HFF-Myc (cell line): Measurements from ENCODE around the gene EME2.
"Not testable (repeated sequence)": the region's sequence is repeated elsewhere in the genome, so short reads cannot be mapped to it uniquely, and the experiment has no call there.

ENCODE experiments used
- DNase-seq: peaks from one replicate; pipeline ENCODE4 v3.0.0-alpha.2; 2011; ENCODE audit warnings: low read depth; ENCODE audit errors: extremely low read depth
- H3K4me3 ChIP-seq: replicated peaks from 2 replicates; pipeline ENCODE4 v1.5.1; 2011; ENCODE audit warnings: low read depth, mild to moderate bottlenecking, control low read depth, low read length
- CTCF ChIP-seq: IDR thresholded peaks from 2 replicates; pipeline ENCODE4 v1.5.1; 2012; ENCODE audit warnings: mild to moderate bottlenecking, low read depth, low read length, control low read depth; ENCODE audit errors: missing control alignments

Gene EME2

GRCh38 chr16:1791943-1792812 lies 19.6 kb downstream of the EME2 start:
- no peak for TF ChIP-seq CTCF
- no peak overlapping the region for H3K4me3 ChIP-seq
- no peak for DNase-seq

- TF ChIP-seq CTCF: no peak
- H3K4me3 ChIP-seq: no peak overlapping the region
- DNase-seq: no peak
Measured at GRCh38 chr16:1792836-1793577, 20.4 kb downstream of the EME2 start.

- no peak for DNase-seq
- no peak for TF ChIP-seq CTCF
- no peak within 1 kb of the TSS for H3K4me3 ChIP-seq
Measured at GRCh38 chr16:1793578-1794220, 21.1 kb downstream of the EME2 start, which contains the start of gene IGFALS. Gene IGFALS (minus strand): TSS chr16:1793705. CDS start chr16:1793652, 53 bp downstream.

DNA sequence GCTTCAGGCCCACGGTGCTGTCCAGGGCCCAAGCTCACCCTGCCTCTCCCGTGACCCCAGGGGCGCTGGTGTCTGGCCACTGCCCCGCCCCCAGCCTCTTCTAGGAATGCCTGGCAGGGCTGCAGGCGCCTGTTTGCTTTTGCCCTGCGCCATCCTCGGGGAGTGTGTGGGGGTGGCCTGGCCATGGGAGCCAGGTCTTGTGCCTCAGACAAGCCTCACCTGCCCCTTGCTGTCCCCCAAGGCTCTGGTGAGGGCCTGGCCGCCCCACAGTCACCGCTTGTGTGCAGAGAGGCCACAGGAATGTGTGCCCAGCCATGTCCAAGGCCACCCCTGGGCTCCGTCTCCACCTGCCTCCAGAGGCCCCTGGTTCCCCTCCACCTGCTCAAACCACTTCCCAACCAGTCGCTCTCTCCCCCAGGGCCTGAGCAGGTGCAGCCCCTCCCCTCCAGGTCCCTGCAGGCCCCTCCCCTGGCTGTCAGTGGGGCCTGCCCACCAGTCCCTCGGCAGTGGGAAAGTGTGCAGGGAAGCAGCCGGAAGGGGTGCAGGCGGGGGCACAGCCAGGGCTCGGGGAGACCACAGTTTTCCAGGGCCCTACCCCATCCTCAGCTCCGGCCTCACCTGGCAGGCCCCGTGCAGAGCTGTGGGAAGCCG lies 21.7 kb downstream of the EME2 start:
- no peak for DNase-seq
- no peak for TF ChIP-seq CTCF
- H3K4me3 ChIP-seq: no peak overlapping the region

DNA sequence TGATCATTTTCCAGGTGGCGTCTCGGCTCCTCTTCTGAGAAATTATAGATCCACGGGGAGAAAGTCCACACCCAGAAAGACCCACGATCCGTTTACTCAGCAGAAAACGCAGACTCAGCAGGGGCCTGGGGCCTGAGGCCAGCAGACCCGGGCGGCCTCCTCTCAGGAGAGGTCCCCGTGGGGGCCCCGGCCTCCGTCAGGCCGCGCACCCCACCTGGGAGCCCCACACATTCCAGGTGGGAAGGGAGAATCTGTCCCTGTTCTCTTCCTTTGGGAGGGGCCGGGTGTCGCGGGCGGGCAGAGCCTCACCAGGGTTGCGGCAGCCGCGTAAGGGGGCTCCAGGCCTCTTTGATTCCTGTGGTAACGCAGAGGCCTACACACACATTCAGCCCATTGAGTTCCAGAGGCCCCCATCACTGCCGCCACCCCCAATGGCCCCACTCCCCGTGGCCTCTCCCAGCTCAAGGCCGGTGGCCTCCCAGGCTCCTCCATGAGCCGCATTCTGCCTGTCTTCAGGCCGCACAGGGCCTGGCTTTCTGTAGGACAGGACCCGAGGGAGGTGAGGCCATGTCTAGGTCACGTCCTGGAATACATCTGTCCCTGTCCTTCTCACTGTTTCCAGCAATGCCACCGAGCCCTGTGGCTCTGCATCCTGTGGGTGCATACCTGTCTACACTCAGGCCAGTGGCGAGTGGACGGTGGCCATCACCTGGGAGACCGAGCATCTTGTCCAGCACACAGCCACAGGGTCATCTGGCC lies 22.5 kb downstream of the EME2 start:
- TF ChIP-seq CTCF: no peak
- H3K4me3 ChIP-seq: no peak overlapping the region

GRCh38 chr16:1799263-1799662 lies 26.7 kb downstream of the EME2 start:
- H3K4me3 ChIP-seq, DNase-seq: not testable (repeated sequence)

More for the DNA sequence above, 22.5 kb downstream of the EME2 start:
- no peak for DNase-seq
